Esophagus squamous epithelium (tissue), 4 donors: ENCODE results near the gene CASP5.

ENCODE experiments used
- POLR2A ChIP-seq, 4 donors: fragments of 450-650 bp; IDR thresholded peaks; one replicate each; pipeline ENCODE4 v1.6.1; 2017; ENCODE audit warnings: antibody characterized with exemption in 4 of 4, mild to moderate bottlenecking in 4 of 4, moderate library complexity in 3 of 4
- TF ChIP-seq, protein P1 (sequence below), 6 experiments: fragments of 450-650 bp in 4 of 6; fragments of 200-600 bp in 2 of 6; sonication (generic) in 2 of 6; IDR thresholded peaks; one replicate each; pipeline ENCODE4 v1.5.1; 2016 to 2019; ENCODE audit warnings: antibody characterized with exemption in 6 of 6, mild to moderate bottlenecking in 4 of 6, moderate library complexity in 4 of 6

DNA sequence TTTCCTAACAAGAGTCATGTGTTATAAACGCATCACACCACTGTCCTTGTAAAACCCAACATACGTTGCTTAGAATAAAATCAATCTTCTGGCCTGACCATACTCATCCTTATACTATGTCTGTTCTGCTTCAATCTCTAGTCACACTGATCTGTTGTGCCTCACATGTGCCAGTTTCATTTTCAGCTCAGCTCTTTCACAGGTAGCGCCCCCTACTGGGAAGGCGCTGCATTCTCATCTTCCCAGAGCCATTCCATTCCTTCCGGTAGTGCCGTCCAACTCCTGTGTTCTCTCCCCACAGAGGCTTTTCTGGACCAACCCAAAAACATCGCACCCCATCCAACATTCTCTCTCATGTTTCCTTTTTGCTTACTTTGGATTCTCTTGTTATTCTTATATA is 22.2 kb downstream of the CASP5 start:
- TF ChIP-seq, protein P1, sequence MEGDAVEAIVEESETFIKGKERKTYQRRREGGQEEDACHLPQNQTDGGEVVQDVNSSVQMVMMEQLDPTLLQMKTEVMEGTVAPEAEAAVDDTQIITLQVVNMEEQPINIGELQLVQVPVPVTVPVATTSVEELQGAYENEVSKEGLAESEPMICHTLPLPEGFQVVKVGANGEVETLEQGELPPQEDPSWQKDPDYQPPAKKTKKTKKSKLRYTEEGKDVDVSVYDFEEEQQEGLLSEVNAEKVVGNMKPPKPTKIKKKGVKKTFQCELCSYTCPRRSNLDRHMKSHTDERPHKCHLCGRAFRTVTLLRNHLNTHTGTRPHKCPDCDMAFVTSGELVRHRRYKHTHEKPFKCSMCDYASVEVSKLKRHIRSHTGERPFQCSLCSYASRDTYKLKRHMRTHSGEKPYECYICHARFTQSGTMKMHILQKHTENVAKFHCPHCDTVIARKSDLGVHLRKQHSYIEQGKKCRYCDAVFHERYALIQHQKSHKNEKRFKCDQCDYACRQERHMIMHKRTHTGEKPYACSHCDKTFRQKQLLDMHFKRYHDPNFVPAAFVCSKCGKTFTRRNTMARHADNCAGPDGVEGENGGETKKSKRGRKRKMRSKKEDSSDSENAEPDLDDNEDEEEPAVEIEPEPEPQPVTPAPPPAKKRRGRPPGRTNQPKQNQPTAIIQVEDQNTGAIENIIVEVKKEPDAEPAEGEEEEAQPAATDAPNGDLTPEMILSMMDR (IDR thresholded peaks at IDR 0.05), result peak; percentile 33 to 67 (median 46)
- no peak for TF ChIP-seq POLR2A (IDR thresholded peaks at IDR 0.05)
